HG03045 (cell line): ENCODE measurements around the gene LONP2.
"Not testable (repeated sequence)": the region's sequence is repeated elsewhere in the genome, so short reads cannot be mapped to it uniquely, and the experiment has no call there.

Experiments used
- ATAC-seq: cut with Tn5 transposase; IDR thresholded peaks from one replicate; pipeline ENCODE4 v1.9.1; 2021; ENCODE audit warnings: mild to moderate bottlenecking, moderate library complexity; ENCODE audit not compliant: unreplicated experiment

Gene LONP2

GRCh38 chr16:48284772-48285409 lies 40.8 kb downstream of the LONP2 start:
- ATAC-seq, result no peak

- no peak for ATAC-seq
Observed at GRCh38 chr16:48287239-48287638, 43.1 kb downstream of the LONP2 start.

DNA sequence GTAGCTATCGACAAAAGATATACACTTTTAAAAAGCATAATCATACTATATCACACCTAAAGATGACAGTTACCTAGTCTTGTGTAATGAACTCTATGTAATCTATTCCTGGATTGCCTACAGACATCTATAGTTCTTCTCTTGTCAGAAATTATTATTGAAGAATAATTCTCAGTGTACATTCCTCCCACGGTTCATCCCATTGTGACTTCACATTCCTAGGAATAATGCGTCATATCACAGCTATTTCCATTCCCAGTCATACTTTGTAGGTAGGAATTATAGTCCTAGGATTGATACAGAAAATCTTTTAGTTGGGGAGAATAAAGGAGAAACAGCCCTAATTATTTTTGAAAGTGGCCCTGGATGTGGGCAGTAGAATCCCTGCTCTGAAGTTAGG lies 47.2 kb downstream of the LONP2 start:
- ATAC-seq, result no peak

GRCh38 chr16:48291754-48292153 lies 47.7 kb downstream of the LONP2 start:
- no peak for ATAC-seq

DNA sequence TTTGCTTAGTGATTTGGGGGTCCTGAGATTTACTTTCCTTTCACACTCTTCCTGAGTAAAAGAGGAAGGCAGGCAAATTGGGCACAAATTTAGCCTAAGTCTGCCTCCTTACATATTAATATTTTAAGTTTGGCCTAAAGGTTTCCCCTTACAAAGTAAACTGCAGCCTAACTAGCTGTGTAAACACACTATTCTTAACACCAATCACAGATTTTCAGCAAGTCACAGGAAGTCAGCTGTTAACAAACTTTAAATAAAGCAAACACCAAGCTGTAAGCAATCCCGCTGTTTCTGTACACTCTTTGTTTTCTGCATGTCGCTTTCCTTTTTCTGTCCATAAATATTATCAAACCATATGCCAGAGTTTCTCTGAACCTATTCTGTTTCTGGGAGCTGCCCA lies 48.4 kb downstream of the LONP2 start:
- ATAC-seq, result no peak

DNA sequence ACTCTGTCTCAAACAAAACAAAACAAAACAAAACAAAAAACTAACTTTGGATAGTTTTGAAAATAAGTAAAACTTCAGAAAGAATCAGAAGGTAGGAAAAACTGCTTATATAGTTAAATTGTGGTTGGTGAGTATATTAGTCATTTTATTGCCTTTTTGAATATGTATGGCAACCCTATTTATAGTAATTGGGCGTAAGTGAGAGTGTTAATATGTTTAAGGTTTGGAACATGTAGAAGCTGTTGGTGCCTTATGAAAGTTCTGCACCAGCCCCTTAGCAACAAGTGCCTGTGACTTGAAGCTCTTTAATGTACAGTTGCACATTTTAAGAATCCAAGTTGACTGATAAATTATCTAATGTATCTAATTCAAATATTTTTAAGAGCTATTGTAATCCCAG lies 50.6 kb downstream of the LONP2 start:
- ATAC-seq, result no peak

GRCh38 chr16:48295488-48296281 lies 51.6 kb downstream of the LONP2 start:
- no peak for ATAC-seq

- ATAC-seq, result no peak
Observed at GRCh38 chr16:48299471-48299870, 55.4 kb downstream of the LONP2 start.

DNA sequence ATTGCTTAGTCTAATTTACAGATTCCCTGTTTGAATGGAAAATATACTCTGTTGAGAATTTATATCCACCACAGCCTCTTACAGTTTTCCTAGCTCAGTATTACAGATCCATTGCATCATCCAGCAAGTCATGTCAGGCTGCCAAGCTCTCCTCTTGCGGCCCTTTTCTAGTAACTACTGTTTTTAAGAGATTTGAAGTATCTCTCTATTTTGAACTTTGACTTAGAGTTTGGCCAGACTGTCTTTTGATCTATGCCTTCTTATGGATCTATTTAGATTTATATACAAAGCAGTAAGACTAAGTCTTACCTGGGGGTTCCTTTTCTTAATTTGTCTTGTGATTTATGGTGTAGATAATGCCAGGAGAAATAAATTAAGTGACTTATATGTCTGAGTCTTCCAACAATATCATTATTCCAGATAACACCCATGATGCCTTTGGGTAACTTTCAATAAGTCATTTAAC lies 56.3 kb downstream of the LONP2 start:
- no peak for ATAC-seq

DNA sequence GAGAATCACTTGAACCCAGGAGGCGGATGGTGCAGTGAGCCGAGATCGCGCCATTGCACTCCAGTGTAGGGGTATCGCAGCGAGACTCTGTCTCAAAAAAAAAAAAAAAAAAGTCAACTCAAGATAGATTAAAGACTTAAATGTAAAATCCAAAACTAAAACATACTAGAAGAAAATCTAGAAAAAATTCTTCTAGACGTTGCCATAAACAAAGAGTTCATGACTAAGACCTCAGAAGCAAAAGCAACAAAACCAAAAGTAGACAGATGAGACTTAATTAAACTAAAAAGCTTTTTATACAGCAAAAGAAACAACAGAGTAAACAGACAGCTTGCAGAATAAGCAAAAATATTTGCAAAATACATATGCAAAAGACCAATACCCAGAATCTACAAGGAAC lies 64.4 kb downstream of the LONP2 start:
- no peak for ATAC-seq

- ATAC-seq, result no peak
Observed at GRCh38 chr16:48310908-48311641, 67.0 kb downstream of the LONP2 start.

- ATAC-seq, result not testable (repeated sequence)
Observed at GRCh38 chr16:48313905-48314304, 69.8 kb downstream of the LONP2 start.

GRCh38 chr16:48317026-48317425 lies 72.9 kb downstream of the LONP2 start:
- no peak for ATAC-seq

DNA sequence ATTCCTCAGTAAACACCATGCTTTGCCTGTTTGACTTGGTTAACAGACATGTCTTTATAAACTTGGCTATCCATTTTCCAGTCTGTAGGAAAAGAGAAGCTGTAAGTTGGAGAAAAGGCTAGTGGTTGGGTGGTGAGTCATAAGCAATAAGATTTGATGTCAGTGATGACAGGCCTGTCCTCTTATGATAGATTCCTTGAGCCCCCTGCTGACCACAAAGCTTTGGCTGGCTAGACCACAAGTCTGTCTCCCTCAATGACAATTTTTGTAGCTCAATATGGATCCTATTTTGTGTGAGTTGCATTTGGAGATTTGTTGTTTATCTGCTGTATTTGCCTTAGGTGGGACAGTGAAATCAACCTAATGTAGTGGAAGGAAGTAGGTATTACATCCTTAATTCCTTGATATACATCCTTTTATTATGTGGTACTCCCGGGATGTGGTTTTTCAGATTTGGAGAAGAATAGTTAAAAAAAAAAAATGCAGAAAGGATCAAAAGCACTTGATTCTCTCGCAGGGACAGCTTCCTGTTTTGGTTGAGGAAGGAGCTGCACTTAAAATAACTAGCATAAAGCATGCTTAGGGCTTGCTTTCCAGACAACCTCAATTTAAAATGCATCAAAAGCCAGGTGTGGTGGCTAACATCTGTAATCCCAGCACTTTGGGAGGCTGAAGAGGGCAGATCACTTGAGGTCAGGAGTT lies 73.7 kb downstream of the LONP2 start:
- ATAC-seq, result no peak

- ATAC-seq, result no peak
Observed at GRCh38 chr16:48318630-48319029, 74.5 kb downstream of the LONP2 start.

GRCh38 chr16:48321317-48322036 lies 77.4 kb downstream of the LONP2 start:
- ATAC-seq, result no peak

DNA sequence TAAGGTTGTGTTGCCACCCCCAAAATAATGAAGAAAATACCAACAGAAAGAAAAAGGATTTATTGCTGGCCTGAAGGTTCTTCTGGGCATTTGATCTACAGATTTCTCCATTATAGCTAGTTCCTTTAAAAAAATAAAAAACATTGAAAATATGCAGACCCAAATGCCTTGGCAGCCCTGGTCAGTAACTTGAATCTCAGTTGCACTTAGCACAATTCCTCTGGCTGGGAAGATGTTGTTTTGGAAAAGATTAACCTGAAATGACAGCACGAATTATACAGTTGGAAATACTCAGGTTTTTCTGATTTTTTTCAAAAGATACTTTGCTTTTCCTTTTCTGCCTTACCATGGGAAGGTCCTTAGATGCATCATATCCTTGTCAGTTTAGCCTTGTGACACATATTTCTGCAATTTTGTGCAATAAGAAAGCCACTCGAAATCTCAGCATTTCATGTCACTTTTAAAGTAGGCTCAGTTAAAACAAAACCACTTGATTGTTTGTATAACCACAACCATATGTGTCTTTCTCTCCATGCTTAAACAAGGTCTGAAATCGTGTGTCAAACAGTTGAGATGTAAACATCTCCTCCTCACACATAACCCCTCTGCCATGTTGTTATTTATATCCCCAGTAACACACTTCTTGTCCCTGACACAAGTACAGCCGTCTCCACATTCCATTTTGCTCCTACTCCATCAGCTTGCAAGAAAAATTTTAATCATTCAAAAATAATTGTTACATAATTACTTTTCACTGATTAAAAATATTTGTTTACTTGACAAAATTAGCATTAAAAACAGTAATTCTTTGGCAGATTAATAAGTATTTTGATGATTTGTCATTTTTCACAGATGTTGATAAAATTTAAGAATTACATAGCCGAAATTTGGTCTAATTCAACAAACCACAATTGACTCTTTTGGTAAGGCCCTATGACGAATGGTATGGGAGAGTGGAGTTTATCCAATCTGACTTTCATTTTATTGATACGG lies 80.0 kb downstream of the LONP2 start:
- ATAC-seq, result no peak

GRCh38 chr16:48326915-48327314 lies 82.8 kb downstream of the LONP2 start:
- ATAC-seq, result no peak

DNA sequence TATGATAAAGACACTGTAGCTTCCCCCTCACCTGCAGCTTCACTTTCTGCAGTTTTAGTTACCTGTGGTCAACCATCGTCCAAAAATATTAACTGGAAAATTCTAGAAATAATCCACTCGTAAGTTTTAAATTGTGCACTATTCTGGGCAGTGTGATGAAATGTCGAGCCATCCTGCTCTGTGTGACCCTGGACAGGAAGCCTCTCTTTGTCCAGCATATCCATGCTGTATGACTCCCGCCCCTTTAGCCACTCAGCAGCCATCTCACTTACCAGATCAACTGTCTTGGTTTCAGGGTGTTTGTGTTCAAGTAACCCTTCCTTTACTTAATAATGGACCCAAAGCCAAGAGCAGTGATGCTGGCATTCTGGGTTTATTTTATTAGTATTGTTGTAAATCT lies 85.0 kb downstream of the LONP2 start:
- ATAC-seq, result no peak
